ENCODE measurements around the gene UBE2F. TPM values are rescaled to one million over a fixed set of nuclear protein-coding genes. Genes with fewer than 3 reads are reported as not detected.

The UBE2F gene
- total and polyA plus RNA-seq, 9 of the 15 experiments (the other 6 are each of a cell fraction or from before 2014, with no cell fraction given) = 18.1 to 88.1 (median 53.0) TPM

GRCh38 chr2:238061315-238062202 lies 94.7 kb downstream of the UBE2F start (continued):
- TF ChIP-seq TBP (optimal IDR thresholded peaks at IDR 0.05; ENCODE audit: low read depth, low read length) (peak; percentile 13), PML (IDR thresholded peaks at IDR 0.05; ENCODE audit: low read length) (no peak), MCM5 (IDR thresholded peaks at IDR 0.05; ENCODE audit: low read depth) (no peak), KAT8 (IDR thresholded peaks at IDR 0.05; ENCODE audit: low read depth) (no peak), L3MBTL2 (IDR thresholded peaks at IDR 0.05) (peak; percentile 69)
- TF ChIP-seq, protein P1, sequence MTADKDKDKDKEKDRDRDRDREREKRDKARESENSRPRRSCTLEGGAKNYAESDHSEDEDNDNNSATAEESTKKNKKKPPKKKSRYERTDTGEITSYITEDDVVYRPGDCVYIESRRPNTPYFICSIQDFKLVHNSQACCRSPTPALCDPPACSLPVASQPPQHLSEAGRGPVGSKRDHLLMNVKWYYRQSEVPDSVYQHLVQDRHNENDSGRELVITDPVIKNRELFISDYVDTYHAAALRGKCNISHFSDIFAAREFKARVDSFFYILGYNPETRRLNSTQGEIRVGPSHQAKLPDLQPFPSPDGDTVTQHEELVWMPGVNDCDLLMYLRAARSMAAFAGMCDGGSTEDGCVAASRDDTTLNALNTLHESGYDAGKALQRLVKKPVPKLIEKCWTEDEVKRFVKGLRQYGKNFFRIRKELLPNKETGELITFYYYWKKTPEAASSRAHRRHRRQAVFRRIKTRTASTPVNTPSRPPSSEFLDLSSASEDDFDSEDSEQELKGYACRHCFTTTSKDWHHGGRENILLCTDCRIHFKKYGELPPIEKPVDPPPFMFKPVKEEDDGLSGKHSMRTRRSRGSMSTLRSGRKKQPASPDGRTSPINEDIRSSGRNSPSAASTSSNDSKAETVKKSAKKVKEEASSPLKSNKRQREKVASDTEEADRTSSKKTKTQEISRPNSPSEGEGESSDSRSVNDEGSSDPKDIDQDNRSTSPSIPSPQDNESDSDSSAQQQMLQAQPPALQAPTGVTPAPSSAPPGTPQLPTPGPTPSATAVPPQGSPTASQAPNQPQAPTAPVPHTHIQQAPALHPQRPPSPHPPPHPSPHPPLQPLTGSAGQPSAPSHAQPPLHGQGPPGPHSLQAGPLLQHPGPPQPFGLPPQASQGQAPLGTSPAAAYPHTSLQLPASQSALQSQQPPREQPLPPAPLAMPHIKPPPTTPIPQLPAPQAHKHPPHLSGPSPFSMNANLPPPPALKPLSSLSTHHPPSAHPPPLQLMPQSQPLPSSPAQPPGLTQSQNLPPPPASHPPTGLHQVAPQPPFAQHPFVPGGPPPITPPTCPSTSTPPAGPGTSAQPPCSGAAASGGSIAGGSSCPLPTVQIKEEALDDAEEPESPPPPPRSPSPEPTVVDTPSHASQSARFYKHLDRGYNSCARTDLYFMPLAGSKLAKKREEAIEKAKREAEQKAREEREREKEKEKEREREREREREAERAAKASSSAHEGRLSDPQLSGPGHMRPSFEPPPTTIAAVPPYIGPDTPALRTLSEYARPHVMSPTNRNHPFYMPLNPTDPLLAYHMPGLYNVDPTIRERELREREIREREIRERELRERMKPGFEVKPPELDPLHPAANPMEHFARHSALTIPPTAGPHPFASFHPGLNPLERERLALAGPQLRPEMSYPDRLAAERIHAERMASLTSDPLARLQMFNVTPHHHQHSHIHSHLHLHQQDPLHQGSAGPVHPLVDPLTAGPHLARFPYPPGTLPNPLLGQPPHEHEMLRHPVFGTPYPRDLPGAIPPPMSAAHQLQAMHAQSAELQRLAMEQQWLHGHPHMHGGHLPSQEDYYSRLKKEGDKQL (CRISPR knock-in tag; IDR thresholded peaks at IDR 0.05; ENCODE audit: borderline replicate concordance) = no peak
- TF ChIP-seq, protein P2, sequence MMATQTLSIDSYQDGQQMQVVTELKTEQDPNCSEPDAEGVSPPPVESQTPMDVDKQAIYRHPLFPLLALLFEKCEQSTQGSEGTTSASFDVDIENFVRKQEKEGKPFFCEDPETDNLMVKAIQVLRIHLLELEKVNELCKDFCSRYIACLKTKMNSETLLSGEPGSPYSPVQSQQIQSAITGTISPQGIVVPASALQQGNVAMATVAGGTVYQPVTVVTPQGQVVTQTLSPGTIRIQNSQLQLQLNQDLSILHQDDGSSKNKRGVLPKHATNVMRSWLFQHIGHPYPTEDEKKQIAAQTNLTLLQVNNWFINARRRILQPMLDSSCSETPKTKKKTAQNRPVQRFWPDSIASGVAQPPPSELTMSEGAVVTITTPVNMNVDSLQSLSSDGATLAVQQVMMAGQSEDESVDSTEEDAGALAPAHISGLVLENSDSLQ (IDR thresholded peaks at IDR 0.05) = no peak
- TF ChIP-seq, protein P3, sequence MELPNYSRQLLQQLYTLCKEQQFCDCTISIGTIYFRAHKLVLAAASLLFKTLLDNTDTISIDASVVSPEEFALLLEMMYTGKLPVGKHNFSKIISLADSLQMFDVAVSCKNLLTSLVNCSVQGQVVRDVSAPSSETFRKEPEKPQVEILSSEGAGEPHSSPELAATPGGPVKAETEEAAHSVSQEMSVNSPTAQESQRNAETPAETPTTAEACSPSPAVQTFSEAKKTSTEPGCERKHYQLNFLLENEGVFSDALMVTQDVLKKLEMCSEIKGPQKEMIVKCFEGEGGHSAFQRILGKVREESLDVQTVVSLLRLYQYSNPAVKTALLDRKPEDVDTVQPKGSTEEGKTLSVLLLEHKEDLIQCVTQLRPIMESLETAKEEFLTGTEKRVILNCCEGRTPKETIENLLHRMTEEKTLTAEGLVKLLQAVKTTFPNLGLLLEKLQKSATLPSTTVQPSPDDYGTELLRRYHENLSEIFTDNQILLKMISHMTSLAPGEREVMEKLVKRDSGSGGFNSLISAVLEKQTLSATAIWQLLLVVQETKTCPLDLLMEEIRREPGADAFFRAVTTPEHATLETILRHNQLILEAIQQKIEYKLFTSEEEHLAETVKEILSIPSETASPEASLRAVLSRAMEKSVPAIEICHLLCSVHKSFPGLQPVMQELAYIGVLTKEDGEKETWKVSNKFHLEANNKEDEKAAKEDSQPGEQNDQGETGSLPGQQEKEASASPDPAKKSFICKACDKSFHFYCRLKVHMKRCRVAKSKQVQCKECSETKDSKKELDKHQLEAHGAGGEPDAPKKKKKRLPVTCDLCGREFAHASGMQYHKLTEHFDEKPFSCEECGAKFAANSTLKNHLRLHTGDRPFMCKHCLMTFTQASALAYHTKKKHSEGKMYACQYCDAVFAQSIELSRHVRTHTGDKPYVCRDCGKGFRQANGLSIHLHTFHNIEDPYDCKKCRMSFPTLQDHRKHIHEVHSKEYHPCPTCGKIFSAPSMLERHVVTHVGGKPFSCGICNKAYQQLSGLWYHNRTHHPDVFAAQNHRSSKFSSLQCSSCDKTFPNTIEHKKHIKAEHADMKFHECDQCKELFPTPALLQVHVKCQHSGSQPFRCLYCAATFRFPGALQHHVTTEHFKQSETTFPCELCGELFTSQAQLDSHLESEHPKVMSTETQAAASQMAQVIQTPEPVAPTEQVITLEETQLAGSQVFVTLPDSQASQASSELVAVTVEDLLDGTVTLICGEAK (IDR thresholded peaks at IDR 0.05) = no peak
- TF ChIP-seq, protein P3 (CRISPR knock-in tag; IDR thresholded peaks at IDR 0.05) = no peak
- TF ChIP-seq, protein P4, sequence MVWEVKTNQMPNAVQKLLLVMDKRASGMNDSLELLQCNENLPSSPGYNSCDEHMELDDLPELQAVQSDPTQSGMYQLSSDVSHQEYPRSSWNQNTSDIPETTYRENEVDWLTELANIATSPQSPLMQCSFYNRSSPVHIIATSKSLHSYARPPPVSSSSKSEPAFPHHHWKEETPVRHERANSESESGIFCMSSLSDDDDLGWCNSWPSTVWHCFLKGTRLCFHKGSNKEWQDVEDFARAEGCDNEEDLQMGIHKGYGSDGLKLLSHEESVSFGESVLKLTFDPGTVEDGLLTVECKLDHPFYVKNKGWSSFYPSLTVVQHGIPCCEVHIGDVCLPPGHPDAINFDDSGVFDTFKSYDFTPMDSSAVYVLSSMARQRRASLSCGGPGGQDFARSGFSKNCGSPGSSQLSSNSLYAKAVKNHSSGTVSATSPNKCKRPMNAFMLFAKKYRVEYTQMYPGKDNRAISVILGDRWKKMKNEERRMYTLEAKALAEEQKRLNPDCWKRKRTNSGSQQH (CRISPR knock-in tag; IDR thresholded peaks at IDR 0.05) = no peak

Measured in K562 (cell line).